Stomach (tissue), 4 donors: ENCODE results near the gene CEP89.
"Not testable (repeated sequence)": the region's sequence is repeated elsewhere in the genome, so short reads cannot be mapped to it uniquely, and the experiment has no call there.

Source experiments
- POLR2A ChIP-seq, 4 donors: fragments of 450-650 bp; IDR thresholded peaks; one replicate each; pipeline ENCODE4 v1.6.1; 2016; ENCODE audit warnings: antibody characterized with exemption in 4 of 4, control low read depth in 2 of 4, mild to moderate bottlenecking in 1 of 4, moderate library complexity in 1 of 4
- TF ChIP-seq, protein P1 (sequence below), 7 experiments: fragments of 450-650 bp in 4 of 7; fragments of 200-600 bp in 3 of 7; sonication (generic) in 3 of 7; IDR thresholded peaks; one replicate each; pipeline ENCODE4 v1.5.1; 2016 to 2019; ENCODE audit warnings: antibody characterized with exemption in 7 of 7, control low read depth in 2 of 7, mild to moderate bottlenecking in 1 of 7

DNA sequence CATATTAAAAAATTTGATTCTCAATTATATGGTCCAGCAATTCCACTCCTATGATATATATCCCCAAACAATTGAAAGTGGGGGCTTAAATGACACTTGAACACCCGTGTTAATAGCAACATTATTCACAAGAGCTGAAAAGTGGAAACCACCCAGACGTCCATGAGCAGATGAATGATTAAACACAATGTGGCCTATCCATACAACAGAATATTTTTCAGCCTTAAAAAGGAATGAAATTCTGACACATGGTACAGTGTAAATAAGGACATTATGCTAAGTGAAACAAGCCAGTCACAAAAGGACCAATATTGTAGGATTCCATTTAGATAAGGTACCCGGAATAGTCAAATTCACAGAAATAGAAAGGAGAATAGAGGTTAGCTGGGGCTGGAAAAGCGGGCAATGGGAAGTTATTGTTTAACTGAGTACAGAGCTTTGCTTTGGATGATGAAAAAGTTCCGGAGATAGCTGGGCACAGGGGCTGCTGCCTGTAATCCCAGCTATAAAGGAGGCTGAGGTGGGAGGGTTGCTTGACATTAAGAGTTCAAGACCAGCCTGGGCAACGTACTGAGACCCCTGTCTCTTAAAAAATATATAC lies 31.8 kb upstream of the CEP89 start:
- TF ChIP-seq POLR2A (IDR thresholded peaks at IDR 0.05): not testable (repeated sequence)
- TF ChIP-seq, protein P1, sequence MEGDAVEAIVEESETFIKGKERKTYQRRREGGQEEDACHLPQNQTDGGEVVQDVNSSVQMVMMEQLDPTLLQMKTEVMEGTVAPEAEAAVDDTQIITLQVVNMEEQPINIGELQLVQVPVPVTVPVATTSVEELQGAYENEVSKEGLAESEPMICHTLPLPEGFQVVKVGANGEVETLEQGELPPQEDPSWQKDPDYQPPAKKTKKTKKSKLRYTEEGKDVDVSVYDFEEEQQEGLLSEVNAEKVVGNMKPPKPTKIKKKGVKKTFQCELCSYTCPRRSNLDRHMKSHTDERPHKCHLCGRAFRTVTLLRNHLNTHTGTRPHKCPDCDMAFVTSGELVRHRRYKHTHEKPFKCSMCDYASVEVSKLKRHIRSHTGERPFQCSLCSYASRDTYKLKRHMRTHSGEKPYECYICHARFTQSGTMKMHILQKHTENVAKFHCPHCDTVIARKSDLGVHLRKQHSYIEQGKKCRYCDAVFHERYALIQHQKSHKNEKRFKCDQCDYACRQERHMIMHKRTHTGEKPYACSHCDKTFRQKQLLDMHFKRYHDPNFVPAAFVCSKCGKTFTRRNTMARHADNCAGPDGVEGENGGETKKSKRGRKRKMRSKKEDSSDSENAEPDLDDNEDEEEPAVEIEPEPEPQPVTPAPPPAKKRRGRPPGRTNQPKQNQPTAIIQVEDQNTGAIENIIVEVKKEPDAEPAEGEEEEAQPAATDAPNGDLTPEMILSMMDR (IDR thresholded peaks at IDR 0.05): not testable (repeated sequence)
